ENCODE data around the gene KCNMA1.
A peak's percentile ranks its signal among the peaks of the same experiment; 100 is the strongest.

The KCNMA1 gene

DNA sequence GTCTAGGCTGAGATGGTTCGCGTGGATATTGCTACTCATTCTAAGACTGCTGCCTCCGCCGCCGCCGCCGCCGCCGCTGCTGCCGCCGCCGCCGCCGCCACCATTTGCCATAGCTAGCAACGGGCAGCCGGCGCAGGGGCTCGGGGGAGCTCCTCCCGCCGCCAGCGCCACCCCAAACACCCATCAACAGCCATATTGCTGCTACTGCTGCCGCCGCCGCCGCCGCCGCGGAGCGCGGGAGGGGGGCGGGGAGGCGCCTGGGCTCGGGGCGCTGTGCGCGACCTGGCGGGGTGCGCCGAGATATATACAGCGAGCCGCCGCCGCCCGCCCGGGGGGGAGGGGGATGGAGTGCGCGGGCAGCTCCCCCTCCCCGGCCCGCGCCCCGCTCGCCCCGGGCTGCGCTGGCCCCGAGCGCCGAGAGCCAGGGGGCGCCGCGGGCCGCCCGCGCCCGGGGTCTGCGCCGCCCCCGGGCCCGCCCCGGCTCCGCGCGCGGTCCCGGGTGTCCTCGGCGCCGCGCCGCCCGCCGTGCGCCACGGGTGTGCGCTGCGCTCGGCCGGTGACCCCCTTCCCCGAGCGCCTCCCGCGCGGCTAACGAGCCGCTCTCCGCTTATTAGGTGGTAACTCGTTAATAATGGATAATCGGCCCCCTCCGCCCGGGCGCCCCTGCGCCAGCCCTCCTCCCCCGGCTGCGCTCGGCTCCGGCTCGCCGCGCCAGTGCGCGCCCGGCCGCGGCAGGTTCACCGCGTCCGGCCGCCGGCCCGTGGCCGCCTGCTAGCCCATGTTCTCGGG lies at the start of gene KCNMA1:
KCNMA1 (minus strand) TSS at position 277 of the 789 bp plus-strand sequence.
- DNase-seq (ENCODE audit: low spot score) = peak; percentile 67

DNA sequence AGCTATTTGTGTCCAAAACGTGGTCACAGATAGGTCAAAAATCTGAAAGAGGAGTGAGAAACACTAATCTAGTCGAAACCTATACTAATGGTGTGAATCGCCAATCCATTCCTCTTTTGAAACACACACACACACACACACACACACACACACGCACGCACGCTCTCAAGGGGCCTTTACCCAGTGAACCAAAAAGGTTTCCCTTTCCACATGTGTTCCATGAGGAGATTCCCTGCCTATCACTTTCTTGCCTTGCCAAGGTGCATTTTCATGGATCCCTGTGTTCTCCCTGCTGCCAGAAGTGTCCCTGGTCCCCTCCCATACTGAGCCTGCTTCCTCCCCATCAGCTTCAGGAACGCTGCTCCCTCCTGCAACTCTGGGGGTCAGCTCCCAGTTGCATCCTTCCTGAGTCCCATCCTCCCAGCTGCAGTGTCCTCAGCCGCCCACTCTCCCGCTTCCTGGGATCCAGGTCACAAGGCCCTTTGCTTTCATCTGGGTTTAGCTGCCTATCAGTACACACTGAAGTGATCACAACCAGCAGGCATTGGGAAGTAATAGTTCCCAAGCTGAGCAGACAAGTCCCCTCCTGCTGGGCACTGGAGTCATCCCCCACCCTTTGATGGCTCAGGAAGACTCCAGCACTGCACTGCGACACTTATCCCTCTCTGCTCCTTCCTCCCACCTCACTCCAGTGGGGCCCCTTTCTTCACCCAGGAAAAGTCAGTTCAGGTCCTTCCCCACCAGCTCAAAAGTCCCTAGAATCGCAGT lies 49.2 kb upstream of the KCNMA1 start:
- no peak for DNase-seq (ENCODE audit: low spot score)

DNA sequence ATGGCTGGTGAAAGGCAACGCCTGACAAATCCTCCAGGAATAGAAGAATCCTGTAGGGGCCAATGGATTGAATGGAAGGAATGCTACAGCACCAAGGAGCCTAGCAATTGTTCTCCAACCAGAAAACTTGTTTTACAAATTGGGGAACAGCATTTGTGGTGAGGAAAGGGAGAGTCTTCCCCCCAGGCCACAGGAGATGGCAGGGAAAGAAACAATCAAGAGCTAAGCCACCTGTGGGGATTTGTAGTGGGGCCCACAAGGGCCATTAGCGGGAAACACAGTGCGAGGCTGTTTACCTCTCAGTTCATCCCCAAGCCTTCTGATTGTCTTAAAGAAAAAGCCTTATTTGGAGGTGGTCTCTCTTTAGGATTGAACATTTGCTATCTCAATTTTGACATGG lies 48.5 kb upstream of the KCNMA1 start:
- no peak for DNase-seq (ENCODE audit: low spot score)

DNA sequence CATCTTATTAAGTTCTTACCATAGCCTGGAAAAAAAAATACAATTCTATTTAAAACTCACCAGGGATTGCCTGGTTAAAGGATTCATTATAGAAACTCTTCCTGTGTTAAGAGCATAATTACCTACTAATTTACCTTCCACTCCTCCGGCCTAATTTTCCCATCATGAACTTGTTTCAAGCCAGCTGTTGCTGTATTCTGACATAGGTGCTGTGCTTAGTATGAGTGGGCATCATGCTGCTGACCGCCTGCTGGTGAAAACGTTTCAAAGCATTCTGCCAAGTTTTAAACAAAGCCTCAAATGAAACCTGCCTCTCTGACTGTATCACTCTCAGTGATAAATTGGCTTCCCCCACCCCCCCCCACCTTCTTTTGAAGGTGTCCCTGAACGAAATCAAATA lies 47.8 kb upstream of the KCNMA1 start:
- no peak for DNase-seq (ENCODE audit: low spot score)

DNA sequence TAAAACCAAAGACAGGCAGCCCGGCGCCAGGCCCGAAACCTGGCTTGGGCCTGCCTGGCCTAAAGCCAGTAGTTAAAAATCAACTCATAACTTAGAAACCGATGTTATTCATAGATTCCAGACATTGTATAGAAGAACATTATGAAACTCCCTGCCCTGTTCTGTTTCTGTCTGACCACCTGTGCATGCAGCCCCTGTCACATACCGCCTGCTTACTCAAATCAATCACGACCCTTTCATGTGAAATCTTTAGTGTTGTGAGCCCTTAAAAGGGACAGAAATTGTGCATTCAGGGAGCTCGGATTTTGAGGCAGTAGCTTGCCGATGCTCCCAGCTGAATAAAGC lies 45.5 kb upstream of the KCNMA1 start:
- peak; percentile 66 for DNase-seq (ENCODE audit: low spot score)

DNA sequence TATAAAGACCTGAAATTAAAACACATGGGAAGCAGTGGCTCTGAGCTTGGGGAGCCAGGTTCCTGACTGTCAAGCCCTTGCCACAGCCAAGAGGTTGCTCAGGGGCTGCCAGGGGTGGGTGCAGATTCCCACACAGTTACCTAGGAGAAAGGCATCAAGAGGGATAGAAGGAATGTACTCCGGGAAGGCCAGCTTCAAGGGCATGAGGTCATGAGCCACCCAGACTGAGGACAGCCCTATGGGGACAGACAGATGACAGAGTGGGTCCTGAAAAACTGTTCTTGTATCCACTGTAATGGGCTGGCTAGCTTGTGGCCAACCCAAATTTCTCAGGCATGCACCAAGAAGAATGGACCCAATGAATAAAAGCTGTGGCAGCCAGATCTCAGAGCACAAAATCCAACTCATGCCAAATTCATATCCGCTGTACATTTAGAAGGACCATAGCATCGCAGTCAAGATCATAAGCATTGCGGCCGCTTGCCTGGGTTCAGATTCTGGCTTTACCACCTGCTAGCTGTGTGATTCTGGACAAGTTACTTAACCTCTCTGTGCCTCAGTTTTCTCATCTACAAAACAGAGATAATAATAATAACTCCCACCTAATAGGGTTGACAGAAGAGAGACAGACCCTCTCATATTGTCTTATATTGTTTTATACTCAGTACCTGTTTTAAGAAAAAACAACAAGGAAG lies 44.9 kb upstream of the KCNMA1 start:
- peak; percentile 48 for DNase-seq (ENCODE audit: low spot score)

DNA sequence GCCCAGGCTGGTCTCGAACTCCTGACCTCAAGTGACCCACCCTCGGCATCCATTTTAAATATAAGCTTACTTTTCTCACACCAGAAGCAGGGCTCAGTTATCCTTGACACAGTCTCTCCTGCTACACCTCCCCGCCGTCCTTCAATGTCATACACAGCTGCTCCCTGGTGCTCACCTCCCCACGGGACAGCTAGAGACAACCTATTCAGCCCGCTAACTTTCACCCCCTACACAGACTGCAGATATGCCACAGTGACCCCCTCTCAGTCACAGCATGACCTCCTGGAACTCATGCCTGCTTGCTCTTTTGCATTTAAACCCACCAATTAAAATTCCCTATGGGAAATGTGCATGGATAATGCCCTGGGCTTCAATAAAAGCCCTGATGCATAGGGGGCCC lies 44.2 kb upstream of the KCNMA1 start:
- no peak for DNase-seq (ENCODE audit: low spot score)

DNA sequence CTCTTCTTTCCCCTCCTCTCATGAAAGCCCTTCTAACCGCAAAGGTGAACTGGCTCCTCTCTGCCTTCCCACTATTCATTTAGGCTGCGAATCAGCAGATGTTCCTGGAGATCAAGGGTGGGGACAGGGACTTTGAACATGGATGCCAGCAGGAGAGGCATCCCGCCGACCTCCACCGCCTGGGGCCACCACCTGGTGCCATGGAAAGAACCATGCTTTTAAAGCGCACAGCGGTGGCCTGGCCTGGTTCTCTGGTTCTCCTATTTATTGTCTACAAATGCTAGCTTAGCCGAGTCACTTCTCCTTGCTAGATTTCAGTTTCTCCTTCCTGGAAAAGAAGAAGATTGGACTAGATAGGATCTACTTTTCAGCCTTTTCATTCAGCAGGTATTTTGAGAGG lies 43.2 kb upstream of the KCNMA1 start:
- no peak for DNase-seq (ENCODE audit: low spot score)

DNA sequence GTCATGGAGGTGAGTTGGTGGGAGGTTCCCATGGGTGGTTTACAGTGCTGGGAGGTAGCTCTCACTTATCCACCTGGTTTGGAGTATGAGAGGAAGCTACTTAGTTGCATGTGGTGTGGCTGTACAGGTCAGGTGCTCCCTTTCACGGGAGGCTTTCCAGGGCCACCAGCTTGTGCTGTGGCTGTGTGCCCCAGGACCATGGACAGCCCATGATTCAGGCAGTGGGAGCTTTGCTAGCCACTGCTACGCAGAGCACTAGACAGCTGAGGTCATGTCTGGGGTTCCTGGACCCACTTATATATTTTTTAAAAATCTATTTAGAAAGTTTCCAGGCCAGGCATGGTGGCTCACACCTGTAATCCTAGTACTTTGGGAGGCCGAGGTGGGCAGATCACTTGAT lies 42.5 kb upstream of the KCNMA1 start:
- DNase-seq (ENCODE audit: low spot score) = no peak

DNA sequence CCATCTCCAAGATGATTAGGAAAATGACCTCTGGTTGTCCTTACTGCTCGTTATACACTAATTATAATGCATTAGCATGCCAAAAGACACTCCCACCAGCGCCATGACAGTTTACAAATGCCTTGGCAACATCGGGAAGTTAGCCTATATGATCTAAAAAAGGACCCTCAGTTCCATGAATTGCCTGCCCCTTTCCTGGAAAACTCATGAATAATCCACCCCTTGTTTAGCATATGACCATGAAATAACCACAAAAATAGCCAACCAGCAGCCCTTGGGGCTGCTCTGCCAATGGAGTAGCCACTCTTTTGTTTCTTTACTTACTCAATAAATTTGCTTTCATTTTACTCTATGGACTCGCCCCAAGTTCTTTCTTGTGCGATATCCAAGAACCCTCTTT lies 41.6 kb upstream of the KCNMA1 start:
- no peak for DNase-seq (ENCODE audit: low spot score)

DNA sequence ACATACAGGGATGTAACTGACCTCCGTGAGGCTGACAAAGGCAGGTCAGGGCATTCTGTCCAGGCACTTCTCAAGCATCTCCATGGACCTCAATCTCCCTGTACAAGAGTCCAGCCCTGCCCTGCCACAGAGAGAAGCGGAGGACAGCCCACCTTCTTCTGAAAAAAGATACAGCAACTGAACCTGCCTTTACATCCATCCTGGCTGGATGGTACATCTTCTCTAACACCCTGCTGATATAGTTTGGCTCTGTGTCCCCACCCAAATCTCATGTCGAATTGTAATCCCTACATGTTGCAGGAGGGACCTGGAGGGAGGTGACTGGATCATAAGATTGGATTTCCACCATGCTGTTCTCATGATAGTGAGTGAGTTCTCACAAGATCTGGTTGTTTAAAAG lies 40.5 kb upstream of the KCNMA1 start:
- DNase-seq (ENCODE audit: low spot score) = no peak

DNA sequence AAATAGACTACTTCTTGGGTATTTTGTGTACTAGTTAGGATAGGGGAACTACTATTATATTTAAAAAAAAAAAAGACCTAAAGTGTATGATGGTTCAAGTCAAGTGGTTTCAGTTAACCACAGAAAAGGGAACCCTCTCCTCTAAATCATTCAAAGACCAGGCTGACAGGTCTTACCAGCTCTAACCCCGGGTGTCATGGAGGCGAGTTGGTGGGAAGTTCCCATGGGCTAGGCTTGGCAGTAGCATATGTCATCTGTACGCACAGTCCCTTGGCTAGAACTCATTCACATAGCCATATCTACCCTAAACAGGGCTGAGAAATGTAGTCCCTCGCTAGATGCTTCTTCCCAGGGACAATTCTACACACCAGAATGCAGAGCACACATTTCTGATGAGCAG lies 37.7 kb upstream of the KCNMA1 start:
- DNase-seq (ENCODE audit: low spot score) = no peak

DNA sequence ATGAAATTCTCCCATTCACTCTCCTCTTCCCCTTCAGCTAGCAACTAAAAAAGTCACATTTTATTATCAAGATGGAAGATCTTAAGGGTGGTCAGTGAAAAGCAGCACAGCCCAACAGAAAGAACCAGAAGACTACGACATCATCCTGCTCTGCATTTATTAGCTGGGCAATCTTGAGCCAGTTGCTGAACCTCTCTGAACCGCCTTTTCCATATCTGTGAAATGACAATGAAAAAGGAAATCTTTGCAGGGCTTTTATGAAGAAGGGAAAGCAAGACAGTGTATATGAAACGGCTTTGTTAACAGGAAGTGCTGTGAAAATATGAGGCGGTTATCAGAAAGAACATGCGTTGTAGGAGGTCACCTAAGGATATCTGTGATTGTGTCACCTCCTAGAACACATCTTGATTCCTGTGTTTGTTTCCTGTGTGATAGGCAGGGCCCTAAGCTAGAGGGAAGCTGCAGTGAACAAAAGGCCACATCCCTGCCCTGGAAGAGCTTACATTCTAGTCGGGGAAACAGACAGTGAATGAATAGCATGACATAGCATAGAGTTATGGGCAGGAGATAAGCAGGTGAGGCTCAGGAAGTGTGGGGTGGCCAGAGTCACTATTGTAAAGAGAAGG lies 36.0 kb upstream of the KCNMA1 start:
- DNase-seq (ENCODE audit: low spot score) = no peak

DNA sequence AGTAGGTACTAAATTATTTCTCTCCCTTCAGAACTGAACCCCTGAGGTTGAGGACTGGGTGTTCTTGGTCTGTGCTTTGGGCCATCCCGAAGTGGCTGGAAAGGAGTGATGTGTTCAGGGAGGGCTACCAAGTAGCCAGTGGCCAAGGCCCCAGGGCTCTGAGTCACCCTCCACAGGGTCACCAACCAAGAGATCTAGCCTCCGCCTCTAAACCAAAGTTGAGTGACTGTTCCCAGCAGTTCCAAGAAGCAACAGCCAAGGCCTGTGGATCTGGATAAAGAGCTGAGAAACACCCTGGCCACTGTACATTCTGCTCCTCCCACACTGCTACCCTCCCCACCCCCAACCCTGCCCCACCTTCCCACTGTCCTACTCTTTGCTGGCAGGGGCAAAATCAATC lies 35.5 kb upstream of the KCNMA1 start:
- DNase-seq (ENCODE audit: low spot score) = peak; percentile 44

DNA sequence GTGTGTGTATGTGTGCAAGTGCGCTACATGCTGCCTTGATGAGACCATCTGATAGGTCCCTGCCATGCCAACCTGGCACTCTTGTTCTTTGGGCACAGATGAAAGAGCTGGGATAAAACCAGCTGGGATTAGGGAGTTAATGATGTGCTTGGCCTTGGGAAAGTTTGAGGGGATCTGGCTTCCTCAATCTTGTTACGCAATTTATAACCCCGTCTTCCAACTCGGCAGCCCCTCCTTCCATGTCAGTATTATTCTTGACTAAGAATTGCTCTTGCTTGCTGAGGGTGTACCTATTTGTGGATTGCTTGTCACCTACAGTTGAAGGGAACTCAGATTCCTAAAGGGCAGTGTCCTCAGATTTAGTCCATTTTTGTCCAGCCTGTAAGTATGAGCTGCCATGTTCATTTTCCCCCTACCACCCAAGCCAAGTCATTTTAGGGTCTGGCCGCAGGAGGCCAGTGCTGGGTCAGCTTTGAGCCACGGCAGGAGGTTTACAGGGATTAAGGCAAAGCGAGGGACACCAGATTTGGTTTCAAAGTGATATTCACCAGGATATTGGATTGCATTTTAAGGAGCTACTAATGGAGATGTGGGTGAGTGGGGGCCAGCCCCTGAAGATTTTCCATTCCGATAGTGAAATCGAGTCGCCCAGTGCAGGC lies 34.1 kb upstream of the KCNMA1 start:
- DNase-seq (ENCODE audit: low spot score) = no peak

DNA sequence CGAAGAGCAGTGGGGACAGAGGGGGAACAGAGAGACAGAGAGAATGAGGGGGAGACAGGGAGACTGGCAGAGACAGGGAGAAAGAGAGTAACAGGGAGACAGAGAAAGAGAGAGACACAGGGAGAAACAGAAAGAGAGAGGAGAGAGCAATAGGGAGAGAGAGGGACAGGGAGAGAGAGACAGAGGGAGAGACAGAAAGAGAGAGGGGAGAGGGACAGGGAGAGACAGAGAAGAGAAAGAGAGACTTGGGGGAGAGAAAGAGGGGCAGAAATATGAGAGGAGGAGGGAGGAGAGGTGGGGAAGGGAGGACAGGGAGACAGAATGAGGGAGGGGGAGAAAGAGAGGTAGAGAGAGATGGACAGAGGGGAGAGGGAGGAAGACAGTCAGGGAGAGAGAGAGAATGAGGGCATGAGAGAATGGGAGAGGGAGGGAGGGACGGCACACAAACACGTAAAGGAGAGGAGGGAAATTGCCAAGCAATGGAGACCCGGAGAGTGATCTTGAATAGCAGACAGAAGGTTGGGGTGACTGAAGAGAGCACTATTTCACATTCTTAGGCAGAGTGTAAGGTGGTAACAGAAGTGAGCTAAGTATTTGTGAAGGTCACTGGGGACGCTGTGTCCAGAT lies 33.3 kb upstream of the KCNMA1 start:
- DNase-seq (ENCODE audit: low spot score) = no peak

DNA sequence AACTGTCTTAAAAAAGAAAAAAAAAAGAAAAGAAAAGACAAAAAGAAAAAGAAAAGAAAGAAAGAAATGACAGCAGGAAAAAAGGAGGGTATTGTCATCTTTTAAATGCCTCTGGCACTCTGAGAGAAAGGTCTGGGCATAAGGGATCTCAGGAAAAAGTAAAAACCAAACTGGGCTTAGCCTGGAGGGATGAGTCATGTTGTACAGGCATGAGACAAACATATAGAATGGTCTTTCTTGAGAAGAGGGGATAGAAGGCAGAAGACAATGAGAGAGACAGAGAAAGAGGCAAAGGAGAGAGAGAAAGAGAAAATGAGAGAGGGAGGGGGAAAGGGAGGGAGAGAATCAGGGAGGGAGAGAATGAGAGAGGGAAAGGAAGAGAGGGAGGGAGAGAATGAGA lies 32.3 kb upstream of the KCNMA1 start:
- no peak for DNase-seq (ENCODE audit: low spot score)

DNA sequence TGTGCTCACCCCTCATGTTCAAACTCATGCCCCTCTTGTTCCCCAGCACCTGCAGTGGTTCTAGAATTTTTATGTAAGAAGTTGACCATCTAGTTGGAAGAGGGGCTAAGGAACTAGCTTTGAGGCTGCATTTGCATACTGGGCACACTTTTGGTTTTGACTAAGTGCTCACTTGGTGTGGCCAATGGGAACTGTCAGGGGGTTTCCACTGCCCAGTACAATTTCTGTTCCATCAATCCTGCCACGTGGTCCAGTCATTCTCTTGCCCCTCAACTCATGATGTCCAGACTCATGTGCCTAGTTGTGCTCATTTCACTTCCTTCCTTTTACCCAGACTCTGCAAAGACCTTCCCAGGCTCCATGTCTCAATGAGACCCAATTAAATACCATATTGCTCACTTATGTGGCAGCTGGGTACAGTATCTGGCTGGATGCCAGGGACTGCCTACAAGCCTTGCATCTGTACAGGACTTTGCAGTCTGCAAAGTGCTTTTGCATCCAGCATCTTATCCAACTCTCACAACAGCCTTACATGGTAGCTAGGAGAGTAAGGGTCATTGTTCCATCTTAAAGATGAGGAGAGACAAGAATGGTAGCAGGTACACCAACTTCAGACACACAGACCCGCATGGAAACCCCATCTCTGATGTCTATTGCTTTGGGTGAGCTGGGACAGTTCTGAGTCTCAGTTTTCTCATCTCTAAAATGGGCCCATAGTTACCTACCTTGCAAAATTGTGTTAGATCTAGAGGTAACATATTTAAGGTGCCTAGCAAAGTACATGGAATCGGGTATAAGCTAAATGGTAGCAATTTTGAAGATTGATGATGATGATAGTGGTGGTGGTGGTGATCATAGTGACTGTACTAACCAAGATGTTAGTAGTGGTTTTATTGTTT lies 30.1 kb upstream of the KCNMA1 start:
- no peak for DNase-seq (ENCODE audit: low spot score)

DNA sequence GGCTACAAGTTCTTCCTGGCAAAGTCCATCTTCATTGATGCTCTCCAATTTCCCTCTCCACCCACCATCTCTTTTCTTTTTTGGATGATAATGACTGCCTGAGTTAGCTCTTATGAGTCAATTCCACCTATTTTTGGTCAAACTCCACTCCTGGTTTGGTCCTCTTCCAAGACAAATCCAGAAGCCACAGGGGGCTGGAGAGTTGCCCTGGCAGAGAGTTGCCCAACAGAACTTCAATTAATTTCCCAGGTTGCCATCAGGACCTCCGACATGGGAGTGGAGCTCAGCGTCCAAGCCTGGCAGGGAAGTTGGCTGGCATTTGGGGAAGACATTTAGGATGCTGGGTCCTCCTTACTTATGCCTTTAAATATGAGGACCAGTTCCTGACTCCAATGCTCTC lies 29.2 kb upstream of the KCNMA1 start:
- no peak for DNase-seq (ENCODE audit: low spot score)

DNA sequence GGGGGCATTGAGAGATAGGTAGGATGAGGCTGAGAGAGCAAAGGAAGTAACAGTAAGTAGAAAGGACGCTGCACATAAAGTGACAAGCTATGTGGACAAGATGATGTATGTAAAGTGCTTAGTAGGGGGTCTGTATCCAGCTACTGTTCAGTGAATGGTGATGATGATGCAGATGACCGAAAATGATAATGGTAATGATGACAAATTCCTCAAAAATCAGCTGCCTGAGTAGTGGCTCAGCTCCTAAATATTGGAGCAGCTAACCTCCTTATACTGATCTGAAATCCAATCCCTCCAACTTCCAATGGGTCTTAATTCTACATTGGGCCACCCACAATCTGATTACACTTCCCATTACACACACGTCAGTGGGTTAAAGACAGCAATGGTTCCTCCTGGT lies 27.1 kb upstream of the KCNMA1 start:
- no peak for DNase-seq (ENCODE audit: low spot score)

DNA sequence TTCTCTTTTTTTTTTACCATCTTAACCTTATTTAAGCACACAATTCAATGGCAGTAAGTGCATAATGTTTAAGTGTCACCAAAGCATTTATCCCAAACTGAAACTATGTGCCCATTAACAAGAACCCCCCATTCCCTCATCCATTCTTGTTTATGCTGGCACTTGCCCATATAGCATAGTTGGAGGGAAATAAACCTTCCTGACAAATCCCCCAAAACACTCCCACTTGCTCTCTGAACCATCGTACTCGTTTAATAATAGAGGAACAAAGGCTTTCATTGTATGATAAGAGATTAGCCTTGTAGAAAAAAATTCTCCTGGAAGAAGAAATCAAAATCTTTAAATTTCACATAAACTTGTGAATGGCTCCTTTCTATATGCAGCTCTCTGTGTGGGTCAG lies 26.4 kb upstream of the KCNMA1 start:
- DNase-seq (ENCODE audit: low spot score) = no peak

Measured in kidney tubule cell (primary cell).